Left colon (tissue), 2 donors: Measurements from ENCODE around the gene GMPR. TPM values are rescaled to one million over a fixed set of nuclear protein-coding genes. Genes with fewer than 3 reads are reported as not detected.
"Not testable (repeated sequence)": the region's sequence is repeated elsewhere in the genome, so short reads cannot be mapped to it uniquely, and the experiment has no call there.

ENCODE experiments used
- ATAC-seq: fragments of 200-7000 bp; cut with Tn5 transposase; one replicate; pipeline ENCODE4 v1.9.1; 2020; ENCODE audit warnings: mild to moderate bottlenecking, moderate library complexity
- DNase-seq, 2 donors: peaks; one replicate each; pipeline ENCODE4 v3.0.0-alpha.2; 2020
- intact Hi-C, 2 donors: fragments of 100-400 bp; cut with DNase I in 1 of 2; cut with micrococcal nuclease in 1 of 2; formaldehyde crosslinking; loops; one replicate each; pipeline versions ENCODE4 v1.11.2 to v1.14.0; 2022; cut with DNase I, micrococcal nuclease
- total RNA-seq, 2 donors: library from RNA; stranded (reverse); fragmentation: NEBNext Ultra II Directional; extraction: Animal tissue kit (Norgen Biotek cat#: 25700); gene quantifications; one replicate each; pipeline ENCODE4 v1.2.1, GENCODE V29; 2021
- donor health status: DM: no; HTN: no; CAD: no.
- donor health status: DM: yes; HTN: yes; CAD: no.

Gene GMPR
- total RNA-seq, 2 donors from 2014 or later: 2.3 to 5.6 TPM

- intact Hi-C loops: no loop called here
- DNase-seq (no peak), ATAC-seq (no peak)
These were observed 15.6 kb upstream of the GMPR start for GRCh38 chr6:16222826-16223225.

- intact Hi-C loops: no loop called here
- DNase-seq (no peak), ATAC-seq (no peak)
These were observed 15.0 kb upstream of the GMPR start for GRCh38 chr6:16223362-16223761.

GRCh38 chr6:16224409-16224808 is 14.0 kb upstream of the GMPR start:
- ATAC-seq (no peak), DNase-seq (no peak)
- intact Hi-C loops: no loop called here

GRCh38 chr6:16225062-16225731 is 13.2 kb upstream of the GMPR start:
- ATAC-seq, DNase-seq, intact Hi-C loops: not testable (repeated sequence)

- intact Hi-C loops, DNase-seq, ATAC-seq: not testable (repeated sequence)
These were observed 12.0 kb upstream of the GMPR start for GRCh38 chr6:16226117-16227047.

GRCh38 chr6:16227048-16227562 is 11.3 kb upstream of the GMPR start:
- DNase-seq: no peak
- ATAC-seq: no peak

GRCh38 chr6:16227605-16228004 is 10.8 kb upstream of the GMPR start:
- DNase-seq: no peak
- ATAC-seq: no peak
- intact Hi-C loops: no loop called here

More at GRCh38 chr6:16227048-16227562, 11.3 kb upstream of the GMPR start:
- intact Hi-C loops: no loop called here

- intact Hi-C loops: no loop called here
- ATAC-seq (no peak), DNase-seq (no peak)
These were observed 10.3 kb upstream of the GMPR start for GRCh38 chr6:16228043-16228442.

- intact Hi-C loops: no loop called here
- ATAC-seq (peak; percentile 88), DNase-seq (no peak)
These were observed 9.4 kb upstream of the GMPR start for GRCh38 chr6:16228709-16229665.

GRCh38 chr6:16229700-16230099 is 8.7 kb upstream of the GMPR start:
- intact Hi-C loops: no loop called here
- DNase-seq (no peak), ATAC-seq (peak; percentile 13)

- intact Hi-C loops: no loop called here
- ATAC-seq: no peak
- DNase-seq: no peak
These were observed 7.4 kb upstream of the GMPR start for GRCh38 chr6:16230953-16231352.

- intact Hi-C loops: no loop called here
- no peak for ATAC-seq
These were observed 6.3 kb upstream of the GMPR start for GRCh38 chr6:16232086-16232485.

GRCh38 chr6:16236009-16236501 is 2.3 kb upstream of the GMPR start:
- intact Hi-C loops: no loop called here
- DNase-seq (no peak), ATAC-seq (no peak)

More at GRCh38 chr6:16232086-16232485, 6.3 kb upstream of the GMPR start:
- no peak for DNase-seq

- DNase-seq (peak; percentile 63 to 72), ATAC-seq (peak; percentile 32)
- intact Hi-C loops: no loop called here
These were observed 1.7 kb upstream of the GMPR start for GRCh38 chr6:16236631-16237199.

GRCh38 chr6:16237242-16237641 is 1.1 kb upstream of the GMPR start:
- no peak for ATAC-seq
- DNase-seq: no peak
- intact Hi-C loops: no loop called here

GRCh38 chr6:16238963-16239797 is 793 bp downstream of the GMPR start:
- DNase-seq (peak; percentile 68 to 76), ATAC-seq (peak; percentile 49)
- intact Hi-C loops: no loop called here

GRCh38 chr6:16239798-16240123 is 1.4 kb downstream of the GMPR start:
- no peak for DNase-seq
- intact Hi-C loops: no loop called here
- peak; percentile 80 for ATAC-seq
